ENCODE measurements around the gene RHEX.
A peak's percentile ranks its signal among the peaks of the same experiment; 100 is the strongest.
"Not testable (repeated sequence)": the region's sequence is repeated elsewhere in the genome, so short reads cannot be mapped to it uniquely, and the experiment has no call there.

The RHEX gene

DNA sequence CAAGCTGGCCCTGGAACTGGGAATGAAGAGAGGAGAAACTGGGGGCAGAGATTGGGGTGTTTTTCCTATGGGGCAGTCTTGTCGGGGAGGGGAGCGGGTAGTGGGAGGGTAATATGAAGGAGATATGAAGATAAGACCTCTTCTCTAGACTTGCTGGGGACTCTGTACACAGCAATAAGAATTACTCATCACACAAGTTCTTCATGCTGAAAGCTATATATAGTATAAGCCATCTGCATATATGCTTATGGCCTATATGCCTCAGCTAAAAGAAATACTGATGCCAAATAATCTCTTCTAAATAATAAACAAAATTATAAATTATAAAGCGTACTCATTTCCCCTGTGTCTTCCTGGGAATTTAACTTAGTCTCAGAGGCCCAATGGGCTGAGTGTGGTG is 7.9 kb downstream of the RHEX start:
- no peak for DNase-seq

GRCh38 chr1:206062464-206062863 is 9.5 kb downstream of the RHEX start:
- no peak for DNase-seq

- DNase-seq: not testable (repeated sequence)
These were observed 11.0 kb downstream of the RHEX start for GRCh38 chr1:206064001-206064400.

DNA sequence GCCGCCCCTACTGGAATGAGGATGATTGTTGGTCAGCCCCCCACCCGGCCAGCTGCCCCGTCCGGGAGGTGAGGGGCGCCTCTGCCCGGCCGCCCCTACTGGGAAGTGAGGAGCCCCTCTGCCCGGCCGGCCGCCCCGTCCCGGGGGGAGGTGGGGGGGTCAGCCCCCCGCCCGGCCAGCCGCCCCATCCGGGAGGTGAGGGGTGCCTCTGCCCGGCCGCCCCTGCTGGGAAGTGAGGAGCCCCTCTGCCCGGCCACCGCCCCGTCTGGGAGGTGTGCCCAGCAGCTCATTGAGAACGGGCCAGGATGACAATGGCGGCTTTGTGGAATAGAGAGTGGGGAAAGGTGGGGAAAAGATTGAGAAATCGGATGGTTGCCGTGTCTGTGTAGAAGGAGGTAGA is 11.5 kb downstream of the RHEX start:
- not testable (repeated sequence) for DNase-seq

DNA sequence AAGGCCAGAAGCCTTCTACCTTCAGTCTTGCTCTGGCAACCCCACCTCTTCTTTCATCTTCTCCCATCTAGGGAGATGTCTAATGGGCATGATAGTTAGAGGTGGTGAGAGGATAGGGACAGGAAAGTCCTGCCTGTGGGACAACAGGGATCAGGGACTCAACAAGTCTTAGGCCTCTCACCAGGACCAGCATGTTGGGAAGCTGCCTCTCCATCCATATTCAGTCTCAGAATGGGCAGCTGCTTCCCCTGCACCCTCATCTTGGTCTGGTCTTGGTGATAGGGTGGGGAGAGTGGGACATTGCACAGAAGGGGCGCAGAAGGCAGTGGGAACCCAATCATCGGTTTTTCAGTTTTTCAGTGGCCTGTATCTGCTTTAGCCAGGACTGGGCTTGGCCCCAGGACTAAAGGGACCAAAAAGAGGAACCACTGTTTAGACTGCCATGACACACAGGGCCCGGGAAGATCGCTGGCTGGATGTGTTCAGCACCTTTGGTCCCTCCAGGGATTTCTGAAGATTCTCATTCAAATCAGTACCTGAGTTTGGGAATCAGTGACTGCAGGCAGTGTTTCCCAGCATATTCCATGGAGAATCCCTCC is 12.7 kb downstream of the RHEX start:
- no peak for DNase-seq

DNA sequence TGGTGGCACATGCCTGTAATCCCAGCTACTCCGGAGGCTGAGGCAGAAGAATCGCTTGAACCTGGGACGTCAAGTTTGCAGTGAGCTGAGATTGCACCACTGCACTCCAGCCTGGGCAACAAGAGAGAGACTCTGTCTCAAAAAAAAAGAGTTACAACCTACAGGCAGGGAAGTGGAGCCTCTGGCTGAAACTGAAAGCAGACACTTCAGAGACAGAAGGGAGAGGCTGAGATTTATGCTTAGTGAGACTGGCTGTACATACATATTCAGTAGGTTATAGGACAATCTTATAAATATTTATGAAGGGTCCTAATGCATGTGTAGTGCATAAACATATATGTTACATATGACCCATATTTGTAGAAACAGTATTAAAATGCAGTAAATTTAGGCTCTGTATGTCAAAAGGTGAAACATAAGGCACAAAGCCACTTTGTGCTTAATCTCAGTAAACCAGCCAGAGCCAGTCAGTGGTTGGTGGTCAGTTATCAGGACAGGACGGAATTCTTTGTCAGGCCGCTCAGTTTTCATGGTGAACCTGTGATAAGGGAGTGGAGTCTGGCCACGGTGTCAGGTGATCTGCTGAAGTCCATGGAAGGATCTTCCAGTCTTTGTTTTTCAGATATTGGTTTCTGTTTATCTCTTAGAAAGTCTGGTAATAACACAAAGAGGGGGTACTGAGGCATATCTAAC is 13.7 kb downstream of the RHEX start:
- no peak for DNase-seq

DNA sequence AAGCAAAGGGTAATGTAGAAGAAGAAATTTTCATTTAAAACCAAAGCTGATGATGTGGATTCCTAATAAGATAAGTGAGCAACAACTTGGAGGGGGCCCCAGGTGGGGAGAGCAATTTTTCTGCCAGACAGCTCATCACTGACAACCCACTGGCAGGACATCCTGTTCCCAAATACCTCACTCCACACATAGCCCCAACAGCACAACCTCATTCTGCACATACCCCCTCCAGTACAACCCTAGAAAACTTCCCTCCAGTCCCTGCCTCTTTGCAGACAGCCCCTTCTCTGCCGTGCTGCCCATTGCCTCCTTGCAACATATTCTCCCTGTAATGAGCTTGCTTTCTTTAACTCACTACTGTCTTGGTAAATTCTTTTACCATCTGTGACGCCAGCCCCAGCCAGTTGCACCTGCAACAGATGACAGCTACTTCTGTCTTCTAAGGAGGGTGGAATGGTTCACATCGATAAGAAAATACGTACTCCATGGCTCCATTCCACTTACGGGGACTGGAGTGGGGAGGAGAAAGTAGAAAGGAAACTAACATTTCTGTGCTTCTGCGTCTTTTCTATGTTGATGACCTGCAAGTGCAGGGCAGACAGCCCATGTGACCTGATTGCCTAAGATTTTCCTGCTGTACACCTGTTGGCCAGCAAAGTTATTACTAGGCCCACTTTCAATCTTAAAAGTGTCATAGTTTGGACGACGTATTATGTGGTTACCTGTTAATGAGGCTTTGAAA is 14.7 kb downstream of the RHEX start:
- DNase-seq: peak; percentile 26

DNA sequence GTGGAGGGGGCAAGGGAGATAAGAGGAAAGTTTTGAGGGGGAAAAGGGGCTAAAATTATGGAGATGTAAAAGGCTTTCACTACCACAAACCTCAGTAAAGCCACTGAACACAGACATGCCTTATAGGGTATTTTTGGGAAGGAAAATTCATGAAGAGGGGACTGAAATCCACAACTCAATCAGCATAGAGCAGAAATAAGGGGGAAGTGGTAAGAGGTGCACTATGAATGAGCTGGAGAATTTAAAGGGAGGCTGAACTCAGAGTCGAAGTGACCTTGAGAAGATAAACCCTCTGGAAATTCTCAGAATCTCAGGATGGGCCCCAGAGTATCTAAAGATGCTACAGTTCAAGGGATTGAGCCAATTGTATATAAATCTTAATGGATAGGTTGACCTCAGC is 15.3 kb downstream of the RHEX start:
- DNase-seq: no peak

DNA sequence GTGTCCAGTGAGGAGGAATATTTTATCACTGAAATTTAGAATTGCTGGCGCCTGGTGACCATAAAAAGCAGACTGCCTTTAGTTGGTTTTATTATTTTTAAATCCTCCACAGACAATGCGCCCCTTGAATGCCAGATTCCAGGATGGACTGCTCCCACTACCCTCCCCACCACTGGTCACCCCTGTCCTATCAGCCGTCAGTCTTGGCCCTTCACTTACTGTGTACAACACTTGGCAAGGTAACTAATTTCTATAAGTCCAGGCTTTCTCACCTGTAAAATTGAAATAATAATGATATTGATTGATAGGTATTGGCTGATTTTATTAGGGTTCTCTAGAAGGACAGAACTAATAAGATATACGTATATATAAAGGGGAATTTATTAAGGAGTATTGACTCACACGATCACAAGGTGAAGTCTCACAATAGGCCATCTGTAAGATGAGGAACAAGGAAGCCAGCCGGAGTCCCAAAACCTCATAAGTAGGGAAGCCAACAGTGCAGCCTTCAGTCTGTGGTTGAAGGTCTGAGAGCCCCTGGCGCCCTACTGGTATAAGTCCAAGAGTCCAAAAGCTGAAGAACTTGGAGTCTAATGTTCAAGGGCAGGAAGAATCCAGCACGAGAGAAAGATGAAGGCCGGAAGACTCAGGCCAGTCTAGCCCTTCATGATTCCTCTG is 17.8 kb downstream of the RHEX start:
- DNase-seq: no peak

GRCh38 chr1:206074839-206075238 is 21.9 kb downstream of the RHEX start:
- DNase-seq: peak; percentile 86

- no peak for DNase-seq
These were observed 23.1 kb downstream of the RHEX start for GRCh38 chr1:206075786-206076755.

GRCh38 chr1:206079135-206079534 is 26.2 kb downstream of the RHEX start:
- DNase-seq: peak; percentile 88

GRCh38 chr1:206080026-206080820 is 27.2 kb downstream of the RHEX start:
- DNase-seq: peak; percentile 98

GRCh38 chr1:206081856-206082255 is 28.9 kb downstream of the RHEX start:
- DNase-seq: peak; percentile 56

GRCh38 chr1:206082831-206083695 is 30.1 kb downstream of the RHEX start:
- DNase-seq: peak; percentile 96

- no peak for DNase-seq
These were observed 30.8 kb downstream of the RHEX start for GRCh38 chr1:206083750-206084149.

GRCh38 chr1:206087091-206087490 is 34.1 kb downstream of the RHEX start:
- no peak for DNase-seq

GRCh38 chr1:206089341-206089740 is 36.4 kb downstream of the RHEX start:
- no peak for DNase-seq

- no peak for DNase-seq
These were observed 41.1 kb downstream of the RHEX start for GRCh38 chr1:206094024-206094423.

- DNase-seq: no peak
These were observed 44.4 kb downstream of the RHEX start for GRCh38 chr1:206097381-206097780.

Data from GF-D8 (cell line).